Left ventricle myocardium superior (tissue), 1 donor: Measurements from ENCODE around the gene CTAG2. TPM values are rescaled to one million over a fixed set of nuclear protein-coding genes. Genes with fewer than 3 reads are reported as not detected.
"Not testable (repeated sequence)": the region's sequence is repeated elsewhere in the genome, so short reads cannot be mapped to it uniquely, and the experiment has no call there.

Experiments
- ATAC-seq: fragments of 200-7000 bp; cut with Tn5 transposase; one replicate; pipeline ENCODE4 v1.9.1; 2020; ENCODE audit warnings: mild to moderate bottlenecking, moderate library complexity
- DNase-seq: peaks from one replicate; pipeline ENCODE4 v3.0.0-alpha.2; 2020
- intact Hi-C: fragments of 100-400 bp; cut with micrococcal nuclease; formaldehyde crosslinking; loops from one replicate; pipeline ENCODE4 v1.11.0; 2022
- total RNA-seq: library from RNA; stranded (reverse); fragmentation: NEBNext Ultra II Directional; extraction: Animal tissue kit (Norgen Biotek cat#: 25700); gene quantifications from one replicate; pipeline ENCODE4 v1.2.1, GENCODE V29; 2021
- donor health status: DM: no; HTN: yes; CAD: no; lungs with severe emphysema.

CTAG2 gene
- total RNA-seq, 1 donor from 2014 or later = not detected

DNA sequence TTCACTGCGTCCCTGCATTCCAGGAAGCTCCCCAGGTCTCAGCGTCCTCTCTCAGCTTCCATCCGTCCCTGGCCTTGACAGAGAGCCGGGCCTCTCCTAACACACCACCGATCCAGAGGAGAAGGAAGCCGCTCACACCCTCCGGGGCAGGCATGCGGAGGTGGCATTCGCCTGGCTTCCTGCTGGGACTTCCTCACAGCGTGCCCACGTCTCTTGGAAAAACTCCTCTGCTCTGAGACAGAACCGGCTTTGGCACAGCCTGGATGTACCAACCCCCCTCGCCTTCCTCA, 3.2 kb downstream of the CTAG2 start:
- ATAC-seq = no peak
- intact Hi-C loops = no loop called here
- DNase-seq = no peak

DNA sequence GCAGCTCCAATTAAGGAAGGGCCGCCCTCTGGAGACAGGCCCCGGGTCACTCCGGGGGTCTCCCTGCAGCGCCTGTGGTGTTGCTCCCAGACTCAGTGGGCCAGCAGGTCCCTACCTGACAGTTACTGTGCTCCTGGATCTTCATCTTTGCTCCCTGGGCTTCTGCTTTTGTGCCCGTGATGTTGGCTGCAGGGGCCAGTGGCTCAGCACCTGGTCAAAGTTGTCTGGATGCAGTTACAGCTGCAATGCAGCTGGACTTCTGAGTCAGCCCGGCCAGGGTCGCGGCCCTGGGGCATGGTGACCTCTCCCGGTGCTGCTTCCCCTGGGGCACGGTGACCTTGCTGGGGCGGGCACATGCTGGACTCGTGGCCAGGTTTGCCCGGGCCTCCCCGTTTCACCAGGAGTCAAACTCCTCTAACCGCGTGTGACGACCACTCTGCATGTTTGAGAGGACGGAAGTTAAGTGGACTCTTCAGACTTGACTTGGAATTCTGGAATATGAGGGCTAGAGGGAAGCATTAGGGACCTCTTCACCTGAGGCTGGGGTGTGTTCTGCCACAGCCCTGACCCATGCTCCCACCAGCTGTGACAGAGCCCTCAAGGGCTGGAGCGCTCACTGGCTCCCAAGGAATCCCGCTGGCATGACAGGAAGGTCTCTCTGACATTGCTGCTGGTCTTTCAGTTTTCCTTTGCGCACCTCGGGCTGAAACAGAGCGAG, 3.7 kb downstream of the CTAG2 start:
- intact Hi-C loops = no loop called here
- ATAC-seq = no peak
- no peak for DNase-seq

GRCh38 chrX:154648931-154649330, 4.4 kb downstream of the CTAG2 start:
- DNase-seq (no peak), ATAC-seq (no peak)
- intact Hi-C loops = no loop called here

GRCh38 chrX:154645745-154646378, 7.5 kb downstream of the CTAG2 start:
- intact Hi-C loops, ATAC-seq, DNase-seq: not testable (repeated sequence)

DNA sequence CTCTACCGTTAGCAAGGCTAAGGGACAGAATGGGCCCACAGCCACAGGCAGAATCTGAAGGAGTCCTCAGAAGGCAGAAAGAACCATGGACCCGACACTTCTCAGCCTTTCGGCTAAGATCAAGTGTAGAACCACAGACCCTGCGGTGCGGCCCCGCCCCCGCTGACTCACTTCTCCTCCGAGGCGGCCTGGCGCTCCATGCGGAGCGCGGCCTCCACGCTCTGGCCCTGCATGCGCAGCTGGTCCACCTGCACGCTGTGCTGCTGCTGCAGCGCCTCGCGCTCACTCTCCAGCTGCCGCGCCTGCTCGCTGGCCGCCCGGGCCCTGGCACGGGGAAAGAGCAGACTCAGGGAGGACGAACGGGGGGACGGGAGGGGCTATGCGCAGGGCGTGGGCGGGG, 9.7 kb downstream of the CTAG2 start:
- DNase-seq, ATAC-seq, intact Hi-C loops: not testable (repeated sequence)

DNA sequence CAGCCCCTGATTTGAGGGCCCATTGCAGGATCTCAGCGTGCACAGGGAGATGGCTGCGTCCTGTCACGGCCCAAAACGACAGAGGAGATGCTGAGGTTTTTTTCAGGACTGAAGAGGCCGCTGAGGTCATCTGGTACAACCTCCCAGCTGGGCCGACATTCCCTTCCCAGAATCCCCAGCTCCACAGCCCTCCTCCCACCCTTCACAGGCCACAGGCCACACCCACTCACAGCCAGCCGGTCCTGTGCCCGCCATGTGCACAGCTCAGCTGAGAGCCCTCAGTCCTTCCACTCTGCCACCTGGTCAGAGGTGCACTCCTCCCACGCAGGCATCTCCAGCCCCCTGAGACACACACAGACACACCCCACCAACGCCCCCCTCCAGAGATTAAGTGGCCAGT, 11.6 kb downstream of the CTAG2 start:
- ATAC-seq = peak; percentile 93
- DNase-seq, intact Hi-C loops: not testable (repeated sequence)

DNA sequence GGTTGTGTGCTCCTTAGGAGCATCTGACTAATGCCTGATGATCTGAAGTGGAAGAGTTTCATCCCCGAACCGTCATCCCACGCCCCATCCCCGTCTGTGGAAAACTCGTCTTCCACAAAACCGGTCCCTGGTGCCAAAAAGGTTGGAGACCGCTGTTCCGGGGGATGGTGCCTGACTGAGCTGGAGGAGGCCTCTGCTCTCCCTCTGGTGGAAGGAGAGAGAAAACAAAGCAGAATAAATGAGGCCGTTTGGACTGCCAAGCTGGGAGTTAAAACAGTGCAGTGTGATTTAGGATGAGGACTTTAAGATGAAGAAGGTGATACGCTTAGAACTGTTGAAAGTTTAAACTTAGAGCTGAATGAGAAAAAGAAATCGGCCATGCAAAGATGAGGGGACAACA, 19.7 kb downstream of the CTAG2 start:
- intact Hi-C loops, DNase-seq: not testable (repeated sequence)
- ATAC-seq = peak; percentile 24

DNA sequence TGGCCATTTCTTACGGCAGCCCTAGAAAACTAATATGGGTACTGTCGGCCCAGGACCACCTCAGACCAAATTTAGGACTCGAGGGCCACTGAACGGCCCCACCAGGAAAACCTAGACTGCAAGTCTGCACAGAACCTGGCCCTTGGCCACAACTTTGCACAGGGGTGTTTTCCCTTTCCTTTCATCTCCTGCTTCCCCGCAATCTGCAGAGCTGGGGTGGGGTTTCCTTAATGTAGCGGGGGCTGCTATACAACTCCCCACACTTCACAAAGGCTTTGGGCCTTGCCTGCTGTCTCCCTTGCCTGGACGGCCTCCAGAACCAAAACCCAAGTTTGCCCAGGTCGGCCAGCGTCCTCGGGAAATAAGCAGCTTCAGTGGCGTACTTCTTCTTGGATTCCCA, 22.4 kb downstream of the CTAG2 start:
- DNase-seq, ATAC-seq, intact Hi-C loops: not testable (repeated sequence)

DNA sequence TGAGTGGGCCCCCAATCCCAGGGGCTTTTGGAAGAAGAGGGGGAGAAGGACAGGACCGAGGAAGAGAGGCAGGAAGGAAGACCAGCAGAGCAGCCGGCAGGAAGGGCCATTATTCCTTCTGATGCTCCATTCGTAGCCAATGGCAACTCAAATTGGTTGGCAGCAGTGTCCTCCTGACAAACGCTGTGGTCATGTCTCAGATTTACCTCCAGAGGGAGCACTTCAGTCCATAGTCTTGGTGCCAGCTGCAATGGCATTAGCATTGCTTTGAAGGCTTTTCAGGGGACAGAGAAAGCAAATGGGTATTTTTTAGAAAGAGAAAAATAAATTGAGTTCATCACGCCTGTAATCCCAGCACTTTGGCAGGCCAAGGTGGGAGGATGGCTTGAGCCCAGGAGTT, 24.4 kb downstream of the CTAG2 start:
- peak; percentile 68 for ATAC-seq
- DNase-seq, intact Hi-C loops: not testable (repeated sequence)

- DNase-seq, intact Hi-C loops: not testable (repeated sequence)
- ATAC-seq = peak; percentile 68
These were observed 32.5 kb downstream of the CTAG2 start for GRCh38 chrX:154620767-154621414.

GRCh38 chrX:154619182-154619581, 34.2 kb downstream of the CTAG2 start, which contains the start of gene CTAG1B:
CTAG1B (minus strand) TSS chrX:154619282; CDS start chrX:154619218, 64 bp downstream.
- intact Hi-C loops, ATAC-seq, DNase-seq: not testable (repeated sequence)

DNA sequence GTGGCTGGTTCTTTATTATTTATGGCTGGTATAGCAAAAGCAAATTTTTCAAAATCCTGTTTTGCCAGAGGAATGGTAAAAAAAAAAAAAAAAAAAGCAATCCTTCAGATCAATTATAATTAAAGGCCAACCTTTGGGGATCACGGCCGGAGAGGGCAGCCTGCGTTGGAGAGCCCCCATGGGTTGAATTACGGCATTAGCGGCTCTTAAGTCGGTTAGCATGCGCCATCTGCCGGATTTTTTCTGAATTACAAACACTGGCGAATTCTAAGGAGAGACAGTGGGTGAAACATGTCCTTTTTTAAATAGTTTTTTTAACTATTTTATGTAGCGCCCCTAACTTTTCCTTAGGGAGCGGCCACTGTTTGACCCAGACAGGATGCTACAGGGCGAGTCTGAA, 39.8 kb downstream of the CTAG2 start:
- ATAC-seq, intact Hi-C loops, DNase-seq: not testable (repeated sequence)

DNA sequence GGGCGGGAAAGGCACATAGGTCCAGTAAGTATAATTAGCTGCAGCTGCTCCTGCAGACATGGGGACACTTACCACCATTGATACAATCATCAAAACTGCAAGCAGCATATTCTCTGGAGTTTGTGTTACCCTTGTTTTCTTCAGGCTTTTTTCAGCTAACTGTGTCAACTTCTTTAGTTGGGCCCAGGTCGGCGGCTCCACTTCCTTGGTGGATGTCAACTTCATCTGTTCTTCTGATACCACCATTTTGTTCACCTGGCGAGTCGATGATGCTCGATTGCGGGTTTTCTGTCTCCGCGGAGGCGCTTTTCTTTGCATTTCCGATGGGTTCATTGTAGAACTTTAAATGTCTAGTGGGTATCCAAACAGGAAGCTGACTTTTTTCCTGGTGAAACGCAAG, 42.2 kb downstream of the CTAG2 start:
- ATAC-seq, DNase-seq, intact Hi-C loops: not testable (repeated sequence)

DNA sequence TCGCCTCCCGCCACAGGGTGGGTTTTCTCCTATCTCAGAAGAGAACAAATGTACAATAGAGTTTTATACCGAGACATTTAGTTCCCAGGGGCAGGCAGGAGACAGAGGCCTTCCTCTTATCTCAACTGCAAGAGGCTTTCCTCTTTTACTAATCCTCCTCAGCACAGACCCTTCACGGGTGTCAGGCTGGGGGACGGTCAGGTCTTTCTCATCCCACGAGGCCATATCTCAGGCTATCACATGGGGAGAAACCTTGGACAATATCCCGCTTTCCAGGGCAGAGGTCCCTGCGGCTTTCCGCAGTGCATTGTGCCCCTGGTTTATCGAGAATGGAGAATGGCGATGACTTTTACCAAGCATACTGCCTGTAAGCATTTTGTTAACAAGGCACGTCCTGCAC, 44.6 kb downstream of the CTAG2 start:
- intact Hi-C loops, DNase-seq, ATAC-seq: not testable (repeated sequence)

- intact Hi-C loops, ATAC-seq, DNase-seq: not testable (repeated sequence)
These were observed 45.4 kb downstream of the CTAG2 start for GRCh38 chrX:154607976-154608375.

- ATAC-seq = no peak
- DNase-seq = no peak
- intact Hi-C loops = no loop called here
These were observed 46.0 kb downstream of the CTAG2 start for GRCh38 chrX:154607370-154607769.

GRCh38 chrX:154605566-154605965, 47.8 kb downstream of the CTAG2 start:
- intact Hi-C loops = no loop called here
- no peak for DNase-seq
- ATAC-seq = no peak

- intact Hi-C loops = no loop called here
- ATAC-seq = peak; percentile 58
- DNase-seq = no peak
These were observed 49.6 kb downstream of the CTAG2 start for GRCh38 chrX:154603438-154604430.
